Left cardiac atrium (tissue), 4 donors: ENCODE measurements around the gene GRIK5. TPM values are rescaled to one million over a fixed set of nuclear protein-coding genes. Genes with fewer than 3 reads are reported as not detected.
"Not testable (repeated sequence)": the region's sequence is repeated elsewhere in the genome, so short reads cannot be mapped to it uniquely, and the experiment has no call there.

ENCODE experiments used
- ATAC-seq, 2 donors: fragments of 200-7000 bp; cut with Tn5 transposase; one replicate each; pipeline ENCODE4 v1.9.1; 2020; ENCODE audit warnings: mild to moderate bottlenecking in 2 of 2, moderate library complexity in 2 of 2
- DNase-seq: peaks from one replicate; pipeline ENCODE4 v3.0.0-alpha.2; 2020
- intact Hi-C, 2 donors: fragments of 100-400 bp; cut with DNase I; formaldehyde crosslinking; loops; one replicate each; pipeline versions ENCODE4 v1.14.1 to v1.15.1; 2022 to 2023
- total RNA-seq, 2 donors: library from RNA; stranded (reverse); fragmentation: NEBNext Ultra II Directional; extraction: Animal tissue kit (Norgen Biotek cat#: 25700); gene quantifications; one replicate each; pipeline ENCODE4 v1.2.1, GENCODE V29; 2021
- donor health status: DM: no; HTN: yes; CAD: no.
- donor health status: DM: no; HTN: yes; CAD: no; lungs with severe emphysema.
- donor health status: DM: yes; HTN: yes; CAD: no.
- donor health status: Dilated cardiomyopathy.

GRIK5 gene
- total RNA-seq, 2 donors from 2014 or later: 12.0 to 12.6 TPM

GRCh38 chr19:42030645-42031440, 39.2 kb downstream of the GRIK5 start:
- intact Hi-C loops: loop anchor here in 1 of 2 donors (5.0 kb wide), 1 partner anchor 34 kb away; no protein-coding TSS in a partner anchor
- peak in 1 of 2 donors; percentile 20 for ATAC-seq
- no peak for DNase-seq

GRCh38 chr19:42028304-42029216, 41.4 kb downstream of the GRIK5 start:
- intact Hi-C loops: no loop called here
- ATAC-seq (no peak), DNase-seq (no peak)

DNA sequence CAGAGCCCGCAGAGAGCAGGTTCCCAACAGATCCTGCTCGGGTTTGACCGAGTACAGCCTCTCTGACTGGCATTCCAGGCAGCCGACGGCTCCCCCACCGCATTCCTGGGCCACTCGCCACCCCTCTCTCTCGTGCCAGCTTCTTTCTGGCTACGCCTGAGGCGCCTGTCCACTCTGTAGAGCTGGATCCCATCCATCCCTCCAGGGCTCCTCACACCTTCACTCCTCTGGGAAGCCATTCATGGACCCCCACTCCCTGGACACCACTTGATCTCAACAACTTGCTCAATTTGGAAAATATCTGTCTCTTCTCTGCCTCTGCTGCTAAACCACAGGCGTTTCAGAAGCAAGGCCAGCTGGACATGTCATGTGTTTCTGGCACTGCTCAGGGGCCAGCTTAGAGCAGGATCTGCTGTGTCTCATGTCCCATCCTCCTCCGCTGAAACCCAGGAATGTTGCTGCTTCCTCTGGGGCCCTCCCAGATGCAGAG, 45.3 kb downstream of the GRIK5 start:
- ATAC-seq (peak; percentile 93 to 94), DNase-seq (peak; percentile 65)
- intact Hi-C loops: no loop called here

DNA sequence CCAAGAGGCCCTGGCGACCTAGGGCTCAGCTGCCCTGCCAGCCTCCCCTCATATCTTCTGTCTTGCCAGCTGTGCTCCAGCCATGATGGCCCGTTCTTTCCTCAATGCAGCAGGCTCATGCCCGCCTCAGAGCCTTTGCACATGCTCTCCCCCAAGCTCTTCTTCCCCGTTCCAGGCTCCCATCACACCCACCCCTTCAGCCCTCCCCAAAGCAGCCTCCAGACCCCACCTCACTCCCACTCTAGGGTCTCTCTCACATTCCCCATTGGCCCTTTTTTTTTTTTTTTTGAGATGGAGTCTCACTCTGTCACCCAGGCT, 46.1 kb downstream of the GRIK5 start:
- DNase-seq: no peak
- ATAC-seq: no peak
- intact Hi-C loops: no loop called here

- no peak for DNase-seq
- ATAC-seq: no peak
- intact Hi-C loops: no loop called here
Measured at GRCh38 chr19:42023121-42023942, 46.7 kb downstream of the GRIK5 start.

GRCh38 chr19:42022616-42023015, 47.4 kb downstream of the GRIK5 start:
- no peak for DNase-seq
- ATAC-seq: no peak
- intact Hi-C loops: no loop called here

- intact Hi-C loops: no loop called here
- ATAC-seq (no peak), DNase-seq (no peak)
Measured at GRCh38 chr19:42021185-42021584, 48.8 kb downstream of the GRIK5 start.

- DNase-seq: no peak
- intact Hi-C loops: no loop called here
- no peak for ATAC-seq
Measured at GRCh38 chr19:42018503-42019193, 51.4 kb downstream of the GRIK5 start.

DNA sequence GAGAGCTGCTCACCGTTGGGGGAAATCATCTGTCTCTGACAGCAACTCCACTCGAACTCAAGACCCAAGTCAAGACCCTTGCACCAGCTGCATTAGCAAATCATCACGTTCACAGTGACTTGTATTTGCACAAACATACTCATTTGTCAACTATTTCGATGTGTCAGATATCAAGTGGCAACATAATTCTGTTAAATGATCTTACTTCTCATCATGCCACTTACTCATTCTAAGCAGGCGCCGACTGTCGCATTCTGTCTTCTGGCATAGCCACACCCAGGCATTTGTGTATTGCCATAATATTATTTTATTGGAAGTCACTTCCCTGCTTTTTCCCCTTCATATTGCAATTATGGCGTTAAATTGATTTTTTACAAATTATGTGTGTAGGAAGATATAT, 53.0 kb downstream of the GRIK5 start:
- intact Hi-C loops: no loop called here
- no peak for ATAC-seq

GRCh38 chr19:42012747-42013146, 57.3 kb downstream of the GRIK5 start:
- intact Hi-C loops, ATAC-seq: not testable (repeated sequence)

More for the DNA sequence above, 53.0 kb downstream of the GRIK5 start:
- DNase-seq: no peak

GRCh38 chr19:42010245-42011126, 59.5 kb downstream of the GRIK5 start:
- intact Hi-C loops: no loop called here
- DNase-seq (no peak), ATAC-seq (peak in 1 of 2 donors; percentile 24)

More at GRCh38 chr19:42012747-42013146, 57.3 kb downstream of the GRIK5 start:
- DNase-seq: not testable (repeated sequence)

DNA sequence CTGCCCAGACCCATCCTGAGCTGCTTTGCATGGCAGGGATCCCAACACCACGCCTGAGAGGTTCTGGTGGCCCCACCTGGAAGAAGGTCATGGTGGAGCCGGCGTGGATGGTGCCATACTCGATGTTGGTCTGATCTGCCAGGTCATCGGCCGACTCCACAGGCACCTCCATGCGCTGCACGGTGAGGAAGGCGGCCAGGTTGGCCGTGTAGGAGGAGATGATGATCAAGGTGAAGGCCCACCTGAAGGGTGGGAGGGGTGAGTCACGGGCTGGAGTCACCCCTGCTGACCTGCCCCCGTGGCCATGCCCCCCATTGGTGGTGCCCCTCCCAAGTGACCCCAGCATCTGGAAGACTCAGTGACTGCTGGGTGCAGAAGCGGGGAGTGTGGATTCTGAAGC, 63.4 kb downstream of the GRIK5 start:
- intact Hi-C loops: no loop called here
- ATAC-seq: no peak
- DNase-seq: no peak

- intact Hi-C loops: no loop called here
- ATAC-seq (no peak), DNase-seq (no peak)
Measured at GRCh38 chr19:42005504-42005903, 64.5 kb downstream of the GRIK5 start.

DNA sequence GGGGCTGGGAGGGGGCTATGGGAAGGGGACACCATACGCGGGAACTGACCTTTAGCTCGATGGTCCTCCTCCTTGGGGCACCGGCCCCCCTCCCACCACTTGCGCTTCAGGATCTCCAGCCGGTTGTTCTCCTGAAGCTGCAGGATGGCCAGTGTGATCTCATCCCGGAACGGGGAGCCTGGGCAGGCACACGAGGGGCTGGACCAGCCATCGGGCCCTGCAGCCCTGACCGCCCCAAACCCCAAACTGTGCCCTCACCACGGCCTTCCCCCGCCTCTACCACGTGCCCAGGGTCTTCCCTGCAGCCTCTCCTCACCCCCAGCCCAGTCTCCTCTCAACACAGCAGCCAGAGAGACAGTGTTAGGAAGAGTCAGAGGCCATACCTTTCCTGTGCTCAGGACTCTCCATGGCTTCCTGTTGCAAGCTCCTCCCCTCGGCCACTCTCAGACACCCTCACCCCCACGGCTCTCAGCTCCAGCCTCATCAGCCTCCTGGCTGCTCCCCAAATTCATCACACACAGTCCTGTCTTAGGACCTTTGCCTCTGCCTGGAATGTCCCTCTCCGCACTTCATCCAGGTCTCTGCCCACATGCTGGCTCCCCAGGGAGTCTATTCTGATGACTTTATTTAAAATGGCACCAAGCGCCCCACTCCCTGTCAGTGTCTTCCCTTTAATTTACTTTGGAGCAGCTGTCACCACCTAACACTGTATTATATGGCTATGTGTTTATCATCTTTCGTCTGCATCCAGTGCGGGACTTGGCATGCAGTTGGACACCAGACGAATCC, 66.3 kb downstream of the GRIK5 start:
- intact Hi-C loops: no loop called here
- DNase-seq (no peak), ATAC-seq (no peak)

DNA sequence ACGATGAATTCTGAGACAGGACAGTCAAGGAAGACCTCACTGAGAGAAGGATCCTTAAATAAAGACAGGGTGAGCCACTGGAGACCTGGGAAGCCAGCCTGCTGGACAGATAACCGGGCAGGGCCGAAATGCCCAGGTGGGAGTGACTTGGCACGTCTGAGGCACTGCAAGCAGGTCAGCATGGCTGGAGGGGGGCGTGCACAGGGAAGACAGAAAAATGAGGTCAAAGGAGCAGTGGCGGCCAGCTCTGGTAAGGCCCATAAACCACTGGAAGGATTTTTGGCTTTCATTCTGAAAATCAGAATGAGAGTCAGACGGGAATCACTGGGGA, 70.2 kb downstream of the GRIK5 start:
- peak in 1 of 2 donors; percentile 8 for ATAC-seq
- intact Hi-C loops: loop anchor here in 1 of 2 donors (5.0 kb wide), 1 partner anchor 32 kb away; no protein-coding TSS in a partner anchor
- DNase-seq: no peak

GRCh38 chr19:41999071-41999877, 70.7 kb downstream of the GRIK5 start:
- no peak for DNase-seq
- ATAC-seq: no peak
- intact Hi-C loops: loop anchor here in 1 of 2 donors (5.0 kb wide), 1 partner anchor 33 kb away; no protein-coding TSS in a partner anchor
